Keratinocyte (primary cell): ENCODE data around the gene FRMPD4. TPM values are rescaled to one million over a fixed set of nuclear protein-coding genes. Genes with fewer than 3 reads are reported as not detected.

Experiments
- DNase-seq: peaks from one replicate; pipeline ENCODE4 v3.0.0-alpha.2; 2011; ENCODE audit warnings: low read depth, missing footprints, low spot score
- FAIRE-seq: peaks from 2 replicates; lab custom pipeline; 2011; peaks lifted over from hg19 to GRCh38; lab: Jason Lieb, UNC
- H2AFZ ChIP-seq: 2 replicates; pipeline ENCODE4 v1.6.0; 2012; ENCODE audit warnings: low read length, control low read depth, inconsistent platforms; ENCODE audit not compliant: control insufficient read depth
- H3K27ac ChIP-seq: 2 replicates; pipeline ENCODE4 v1.5.1; 2011; ENCODE audit warnings: low read length; ENCODE audit not compliant: control insufficient read depth, insufficient read depth
- H3K27me3 ChIP-seq: 3 replicates; pipeline ENCODE4 v1.6.0; 2011; ENCODE audit warnings: low read length; ENCODE audit not compliant: control insufficient read depth, insufficient read depth; ENCODE audit errors: extremely low read depth
- H3K36me3 ChIP-seq, 2 experiments: 2 replicates in 1 of 2; 3 replicates in 1 of 2; pipeline ENCODE4 v1.5.1; 2011; ENCODE audit warnings: low read length in 2 of 2, mild to moderate bottlenecking in 1 of 2; ENCODE audit not compliant: control insufficient read depth in 2 of 2, insufficient read depth in 2 of 2; ENCODE audit errors: extremely low read depth in 1 of 2
- H3K4me1 ChIP-seq: 3 replicates; pipeline ENCODE4 v1.5.1; 2011; ENCODE audit warnings: low read length; ENCODE audit not compliant: control insufficient read depth, insufficient read depth; ENCODE audit errors: extremely low read depth
- H3K4me2 ChIP-seq: 3 replicates; pipeline ENCODE4 v1.6.0; 2011; ENCODE audit warnings: low read depth, low read length; ENCODE audit not compliant: control insufficient read depth, insufficient read depth; ENCODE audit errors: extremely low read depth
- H3K4me3 ChIP-seq, 3 experiments: fragments of 200-600 bp in 1 of 3; sonication (generic) in 1 of 3; 2 replicates in 2 of 3; 3 replicates in 1 of 3; pipeline ENCODE4 v1.5.1; 2011 to 2016; ENCODE audit warnings: low read length in 3 of 3, mild to moderate bottlenecking in 3 of 3, control low read depth in 2 of 3, inconsistent platforms in 1 of 3, low read depth in 1 of 3, mixed read lengths in 1 of 3, mixed run types in 1 of 3, moderate library complexity in 1 of 3; ENCODE audit not compliant: control insufficient read depth in 2 of 3, insufficient read depth in 2 of 3; ENCODE audit errors: extremely low read depth in 1 of 3
- H3K79me2 ChIP-seq: 2 replicates; pipeline ENCODE4 v1.6.0; 2012; ENCODE audit warnings: low read length; ENCODE audit not compliant: control insufficient read depth, insufficient read depth
- H3K9ac ChIP-seq: 3 replicates; pipeline ENCODE4 v1.6.0; 2011; ENCODE audit warnings: low read length; ENCODE audit not compliant: control insufficient read depth, insufficient read depth; ENCODE audit errors: extremely low read depth
- H3K9me1 ChIP-seq: 3 replicates; pipeline ENCODE4 v1.6.0; 2011; ENCODE audit warnings: low read length; ENCODE audit not compliant: control insufficient read depth, insufficient read depth; ENCODE audit errors: extremely low read depth
- H3K9me3 ChIP-seq: 2 replicates; pipeline ENCODE4 v1.5.1; 2012; ENCODE audit warnings: low read depth, low read length; ENCODE audit not compliant: control insufficient read depth
- H4K20me1 ChIP-seq: 3 replicates; pipeline ENCODE4 v1.6.0; 2011; ENCODE audit warnings: low read length; ENCODE audit not compliant: control insufficient read depth, insufficient read depth; ENCODE audit errors: extremely low read depth
- CTCF ChIP-seq, 3 experiments: IDR thresholded peaks in 1 of 3; conservative IDR thresholded peaks in 1 of 3; optimal IDR thresholded peaks in 1 of 3; 2 replicates in 2 of 3; 3 replicates in 1 of 3; pipeline versions ENCODE3 to v1.5.1; 2011; ENCODE audit warnings: low read length in 3 of 3, mild to moderate bottlenecking in 3 of 3, moderate library complexity in 2 of 3, control low read depth in 1 of 3, inconsistent platforms in 1 of 3; ENCODE audit not compliant: insufficient read depth in 2 of 3; ENCODE audit errors: extremely low read depth in 1 of 3
- EZH2 ChIP-seq: IDR thresholded peaks from one replicate; pipeline ENCODE4 v1.6.1; 2012; ENCODE audit warnings: inconsistent platforms, mild to moderate bottlenecking, low read length, moderate library complexity
- dilution Hi-C: fragments of 300-500 bp; cut with MboI; formaldehyde crosslinking; loops from one replicate; pipeline ENCODE4 v1.7.0; 2020; ENCODE audit warnings: low sequenced_read_pairs; ENCODE audit not compliant: extremely low pct_ligation_motif_present
- polyA plus RNA-seq, 5 experiments: library from polyadenylated mRNA; depleted of rRNA in 3 of 5; stranded (reverse) in 3 of 5; stranded (forward) in 1 of 5; unstranded in 1 of 5; fragments of >200 nt; gene quantifications; 1 replicate in 1 of 5; 2 replicates in 3 of 5; 3 replicates in 1 of 5; pipeline versions ENCODE4 v1.2.1 to v1.2.3, GENCODE V29; 2011 to 2012; ENCODE audit warnings: missing spikeins in 2 of 5, low read depth in 1 of 5, low replicate concordance in 1 of 5

FRMPD4 gene
- polyA plus RNA-seq, 1 donor (not counting 4 experiments of a cell fraction or from before 2014, with no cell fraction given), result 0.05 TPM

- FAIRE-seq, result no peak
- TF ChIP-seq CTCF (optimal IDR thresholded peaks at IDR 0.05 in 1 of 3, IDR thresholded peaks at IDR 0.05 in 1 of 3, conservative IDR thresholded peaks at IDR 0.05 in 1 of 3; ENCODE audit: extremely low read depth in 1 of 3, insufficient read depth in 2 of 3, low read length in 3 of 3), result no peak
- TF ChIP-seq EZH2, result no peak
- no peak overlapping the region for H3K27ac ChIP-seq
- H3K4me1 ChIP-seq, result no peaks in the 10 kb centered on the region
- H3K36me3 ChIP-seq, result no peaks in the 10 kb centered on the region
- no peaks in the 10 kb centered on the region for H3K27me3 ChIP-seq
- no peaks in the 10 kb centered on the region for H4K20me1 ChIP-seq
- H3K79me2 ChIP-seq, result no peaks in the 10 kb centered on the region
- no peaks in the 10 kb centered on the region for H3K9me3 ChIP-seq
- no peak overlapping the region for H2AFZ ChIP-seq
- no peak overlapping the region for H3K4me3 ChIP-seq
- H3K4me2 ChIP-seq, result no peak overlapping the region
- H3K9me1 ChIP-seq, result no peaks in the 10 kb centered on the region
- no peak for DNase-seq
- dilution Hi-C loops, result no loop called here
- H3K9ac ChIP-seq, result no peak overlapping the region
Observed at GRCh38 chrX:12570859-12571501, 432.7 kb downstream of the FRMPD4 start.

GRCh38 chrX:12579311-12579710, 441.0 kb downstream of the FRMPD4 start:
- FAIRE-seq (no peak), DNase-seq (no peak)
- dilution Hi-C loops, result no loop called here
- Histone ChIP-seq H3K9me3 (no peaks in the 10 kb centered on the region), H3K27me3 (no peaks in the 10 kb centered on the region), H4K20me1 (no peaks in the 10 kb centered on the region), H3K4me3 (no peak overlapping the region), H3K4me2 (no peak overlapping the region), H3K9me1 (no peaks in the 10 kb centered on the region), H3K36me3 (no peaks in the 10 kb centered on the region), H3K9ac (no peak overlapping the region), H3K27ac (no peak overlapping the region), H3K4me1 (peaks cover 24% of the 10 kb centered on the region), H2AFZ (no peak overlapping the region), H3K79me2 (no peaks in the 10 kb centered on the region)
- TF ChIP-seq CTCF (optimal IDR thresholded peaks at IDR 0.05 in 1 of 3, IDR thresholded peaks at IDR 0.05 in 1 of 3, conservative IDR thresholded peaks at IDR 0.05 in 1 of 3; ENCODE audit: extremely low read depth in 1 of 3, insufficient read depth in 2 of 3, low read length in 3 of 3) (no peak), EZH2 (no peak)
